CD4-positive, alpha-beta T cell (primary cell): ENCODE measurements around the gene CFAP97D1. TPM values are rescaled to one million over a fixed set of nuclear protein-coding genes. Genes with fewer than 3 reads are reported as not detected.
A peak's percentile ranks its signal among the peaks of the same experiment; 100 is the strongest.

Experiments used
- ATAC-seq: fragments of 200-7000 bp; cut with Tn5 transposase; one replicate; pipeline ENCODE4 v1.10.0; 2022; ENCODE audit warnings: mild to moderate bottlenecking; ENCODE audit not compliant: poor library complexity
- CTCF ChIA-PET: fragments of 350-600 bp; sonication (Branson Sonifier 250); formaldehyde crosslinking; loops from one replicate; lab custom pipeline; 2021; ENCODE audit warnings: antibody characterized with exemption, inconsistent platforms; lab: Charles Lee
- POLR2A ChIA-PET: fragments of 350-600 bp; sonication (Branson Sonifier 250); formaldehyde crosslinking; loops from one replicate; lab custom pipeline; 2021; ENCODE audit warnings: antibody characterized with exemption, inconsistent platforms; lab: Charles Lee
- DNase-seq, 14 experiments: peaks; one replicate each; pipeline ENCODE4 v3.0.0-alpha.2; 2013 to 2020; ENCODE audit warnings: mixed read lengths in 2 of 14
- H3K27ac ChIP-seq, 2 donors: one replicate each; pipeline versions ENCODE4 v1.5.1 to v1.7.0; 2013; ENCODE audit warnings: low read length in 2 of 2, low read depth in 1 of 2, mild to moderate bottlenecking in 1 of 2
- H3K27me3 ChIP-seq, 2 experiments: 1 replicate in 1 of 2; 2 replicates in 1 of 2; pipeline versions ENCODE4 v1.6.1 to v1.7.0; 2013; ENCODE audit warnings: low read length in 2 of 2, control low read depth in 1 of 2, mild to moderate bottlenecking in 1 of 2, moderate library complexity in 1 of 2; ENCODE audit not compliant: insufficient read depth in 2 of 2, control insufficient read depth in 1 of 2
- H3K36me3 ChIP-seq: one replicate; pipeline ENCODE4 v1.6.1; 2013; ENCODE audit warnings: low read length, control low read depth; ENCODE audit not compliant: insufficient read depth
- H3K4me1 ChIP-seq: one replicate; pipeline ENCODE4 v1.6.1; 2013; ENCODE audit warnings: low read length, control low read depth; ENCODE audit not compliant: insufficient read depth
- H3K4me3 ChIP-seq: one replicate; pipeline ENCODE4 v1.5.1; 2013; ENCODE audit warnings: mild to moderate bottlenecking, low read length, moderate library complexity
- H3K9me3 ChIP-seq, 2 experiments: 1 replicate in 1 of 2; 2 replicates in 1 of 2; pipeline versions ENCODE4 v1.6.1 to v1.7.0; 2013; ENCODE audit warnings: low read length in 2 of 2, mild to moderate bottlenecking in 2 of 2, control low read depth in 1 of 2, moderate library complexity in 1 of 2; ENCODE audit not compliant: control insufficient read depth in 1 of 2, insufficient read depth in 1 of 2
- H3K27ac Mint-ChIP-seq: one replicate; pipeline ENCODE4 v1.8.0; 2020; ENCODE audit warnings: mixed read lengths
- H3K27me3 Mint-ChIP-seq: one replicate; pipeline ENCODE4 v1.8.0; 2021; ENCODE audit warnings: mixed read lengths
- H3K36me3 Mint-ChIP-seq: one replicate; pipeline ENCODE4 v1.8.0; 2021; ENCODE audit warnings: low read depth, mixed read lengths
- H3K4me1 Mint-ChIP-seq: one replicate; pipeline ENCODE4 v1.8.0; 2021; ENCODE audit warnings: low read depth, mixed read lengths
- H3K4me3 Mint-ChIP-seq: one replicate; pipeline ENCODE4 v1.8.0; 2020; ENCODE audit warnings: mild to moderate bottlenecking, mixed read lengths
- H3K9me3 Mint-ChIP-seq: one replicate; pipeline ENCODE4 v1.8.0; 2020; ENCODE audit warnings: mixed read lengths
- intact Hi-C, 2 experiments: fragments of 100-400 bp; cut with DNase I in 1 of 2; cut with micrococcal nuclease in 1 of 2; formaldehyde crosslinking; loops; one replicate each; pipeline versions ENCODE4 v1.15.1 to v1.9.0; 2023 to 2025; cut with DNase I, micrococcal nuclease
- total RNA-seq, 174 experiments: library from RNA in 2 of 174; stranded (reverse) in 2 of 174; gene quantifications; one replicate each; pipeline ENCODE4 v1.2.3 and lab custom pipeline; 2021 to 2026
- TF ChIP-seq, protein P1 (sequence below): fragments of 200-600 bp; IDR thresholded peaks from one replicate; pipeline ENCODE4 v1.8.0; 2022; ENCODE audit warnings: antibody characterized with exemption, mild to moderate bottlenecking

The CFAP97D1 gene
- total RNA-seq, 2 experiments from 2014 or later, result not detected

DNA sequence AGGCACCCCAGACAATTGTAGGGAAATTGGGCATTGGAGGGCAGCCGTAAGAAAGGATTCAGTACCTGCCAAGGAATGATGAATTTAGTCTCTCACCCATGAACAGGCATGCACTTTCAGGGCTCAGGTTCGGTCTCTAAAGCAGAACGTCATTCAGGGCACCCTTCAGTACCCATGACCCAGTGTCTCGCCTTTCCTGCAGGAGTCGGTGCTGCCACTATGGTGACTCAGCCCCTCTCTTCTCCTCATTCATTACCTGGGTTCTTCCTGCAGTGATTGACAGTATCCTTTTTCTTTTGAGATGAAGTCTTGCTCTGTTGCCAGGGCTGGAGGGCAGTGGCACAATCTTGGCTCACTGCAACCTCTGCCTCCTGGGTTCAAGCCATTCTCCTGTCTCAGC, 30.1 kb upstream of the CFAP97D1 start:
- H3K4me3 ChIP-seq, result no peak overlapping the region
- ChIA-PET CTCF (no interaction called here), POLR2A (no interaction called here)
- H3K36me3 Mint-ChIP-seq, result no peaks in the 10 kb centered on the region
- H3K27me3 ChIP-seq, result peaks cover 12 to 20% of the 10 kb centered on the region in 2 experiments
- H3K4me1 Mint-ChIP-seq, result no peaks in the 10 kb centered on the region
- ATAC-seq (no peak), DNase-seq (no peak)
- no peaks in the 10 kb centered on the region for H3K36me3 ChIP-seq
- H3K9me3 Mint-ChIP-seq, result no peaks in the 10 kb centered on the region
- H3K4me1 ChIP-seq, result no peaks in the 10 kb centered on the region
- H3K27ac ChIP-seq, result no peak overlapping the region
- H3K27ac Mint-ChIP-seq, result no peak overlapping the region
- intact Hi-C loops, result no loop called here
- H3K27me3 Mint-ChIP-seq, result peaks cover 72% of the 10 kb centered on the region
- H3K4me3 Mint-ChIP-seq, result no peak overlapping the region
- no peaks in the 10 kb centered on the region for H3K9me3 ChIP-seq
- TF ChIP-seq, protein P1, sequence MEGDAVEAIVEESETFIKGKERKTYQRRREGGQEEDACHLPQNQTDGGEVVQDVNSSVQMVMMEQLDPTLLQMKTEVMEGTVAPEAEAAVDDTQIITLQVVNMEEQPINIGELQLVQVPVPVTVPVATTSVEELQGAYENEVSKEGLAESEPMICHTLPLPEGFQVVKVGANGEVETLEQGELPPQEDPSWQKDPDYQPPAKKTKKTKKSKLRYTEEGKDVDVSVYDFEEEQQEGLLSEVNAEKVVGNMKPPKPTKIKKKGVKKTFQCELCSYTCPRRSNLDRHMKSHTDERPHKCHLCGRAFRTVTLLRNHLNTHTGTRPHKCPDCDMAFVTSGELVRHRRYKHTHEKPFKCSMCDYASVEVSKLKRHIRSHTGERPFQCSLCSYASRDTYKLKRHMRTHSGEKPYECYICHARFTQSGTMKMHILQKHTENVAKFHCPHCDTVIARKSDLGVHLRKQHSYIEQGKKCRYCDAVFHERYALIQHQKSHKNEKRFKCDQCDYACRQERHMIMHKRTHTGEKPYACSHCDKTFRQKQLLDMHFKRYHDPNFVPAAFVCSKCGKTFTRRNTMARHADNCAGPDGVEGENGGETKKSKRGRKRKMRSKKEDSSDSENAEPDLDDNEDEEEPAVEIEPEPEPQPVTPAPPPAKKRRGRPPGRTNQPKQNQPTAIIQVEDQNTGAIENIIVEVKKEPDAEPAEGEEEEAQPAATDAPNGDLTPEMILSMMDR, result no peak

DNA sequence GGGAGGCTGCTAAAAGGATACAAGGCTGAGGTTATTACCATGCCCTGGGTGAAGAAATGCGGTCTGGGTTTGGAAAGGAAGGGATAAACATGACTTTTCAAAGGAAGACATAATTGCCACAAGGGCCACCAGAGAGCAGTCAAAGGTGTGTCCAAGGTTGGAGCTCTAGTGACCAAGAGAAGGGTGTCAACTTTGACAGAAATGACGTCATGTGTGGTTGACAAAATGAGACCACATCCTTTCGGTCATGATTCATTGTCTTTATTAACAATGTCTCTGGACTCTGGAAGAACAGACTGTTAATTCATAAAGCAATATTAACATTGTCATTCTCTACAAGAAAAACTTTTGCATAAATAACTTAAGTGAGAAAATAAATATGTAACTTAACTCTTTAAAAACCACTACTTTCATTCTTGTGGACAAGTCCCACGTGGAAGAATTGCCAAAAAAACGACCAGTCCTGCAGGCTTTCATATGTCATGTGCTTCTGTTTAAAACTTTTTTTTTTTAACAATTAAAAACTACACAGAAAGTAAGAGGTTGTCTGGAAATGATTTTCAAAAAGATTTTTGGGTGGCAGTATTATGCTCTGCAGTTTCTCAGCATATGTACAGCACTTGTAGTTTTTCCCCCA, 26.6 kb upstream of the CFAP97D1 start:
- H3K4me1 Mint-ChIP-seq, result no peaks in the 10 kb centered on the region
- H3K9me3 Mint-ChIP-seq, result no peaks in the 10 kb centered on the region
- intact Hi-C loops, result no loop called here
- no peak overlapping the region for H3K4me3 Mint-ChIP-seq
- Histone ChIP-seq H3K4me3 (no peak overlapping the region), H3K9me3 (no peaks in the 10 kb centered on the region), H3K27me3 (peaks cover 26 to 33% of the 10 kb centered on the region in 2 experiments), H3K36me3 (no peaks in the 10 kb centered on the region), H3K27ac (no peak overlapping the region), H3K4me1 (no peaks in the 10 kb centered on the region)
- H3K36me3 Mint-ChIP-seq, result no peaks in the 10 kb centered on the region
- DNase-seq (peak in 1 of 14 experiments; percentile 29), ATAC-seq (no peak)
- peaks cover 73% of the 10 kb centered on the region for H3K27me3 Mint-ChIP-seq
- ChIA-PET POLR2A (no interaction called here), CTCF (no interaction called here)
- TF ChIP-seq, protein P1, result no peak
- no peak overlapping the region for H3K27ac Mint-ChIP-seq

DNA sequence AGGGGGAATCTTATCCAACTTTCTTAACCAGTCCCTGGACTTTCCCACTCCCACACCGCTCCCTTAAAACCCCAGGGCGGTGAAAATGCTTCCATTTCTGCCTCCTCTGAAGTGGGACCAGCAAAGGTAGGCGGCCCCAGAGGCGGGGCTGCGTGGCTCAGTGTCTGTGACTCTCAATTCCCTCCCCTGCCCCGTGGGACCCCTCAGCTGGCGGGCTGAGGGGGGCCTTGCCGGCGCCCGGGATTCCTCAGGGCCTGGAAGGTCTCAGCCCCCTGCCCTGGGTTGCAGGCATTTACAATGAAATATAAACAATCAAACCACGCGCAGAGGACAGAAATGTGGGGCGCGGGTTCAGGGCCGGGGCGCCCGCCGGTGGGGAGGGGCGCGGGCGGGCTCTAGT, 25.3 kb upstream of the CFAP97D1 start:
- Histone ChIP-seq H3K27ac (no peak overlapping the region), H3K36me3 (no peaks in the 10 kb centered on the region), H3K4me3 (no peak overlapping the region), H3K9me3 (no peaks in the 10 kb centered on the region), H3K27me3 (peaks cover 26 to 40% of the 10 kb centered on the region in 2 experiments), H3K4me1 (no peaks in the 10 kb centered on the region)
- ATAC-seq, result no peak
- no peaks in the 10 kb centered on the region for H3K4me1 Mint-ChIP-seq
- no peak overlapping the region for H3K4me3 Mint-ChIP-seq
- no peaks in the 10 kb centered on the region for H3K9me3 Mint-ChIP-seq
- ChIA-PET POLR2A (no interaction called here), CTCF (interaction anchor here (1.7 kb wide), 1 partner anchor 12 kb away, joined by 5 read pairs; no protein-coding TSS in a partner anchor)
- peaks cover 66% of the 10 kb centered on the region for H3K27me3 Mint-ChIP-seq
- intact Hi-C loops, result no loop called here
- H3K27ac Mint-ChIP-seq, result no peak overlapping the region
- no peak for DNase-seq
- no peaks in the 10 kb centered on the region for H3K36me3 Mint-ChIP-seq
- TF ChIP-seq, protein P1, result no peak
